Activated naive CD4-positive, alpha-beta T cell treated with anti-CD3 and anti-CD28 coated beads for 36 hours (primary cell): ENCODE measurements around the gene LHFPL4. TPM values are rescaled to one million over a fixed set of nuclear protein-coding genes. Genes with fewer than 3 reads are reported as not detected.

Experiments
- CTCF ChIA-PET: fragments of 350-600 bp; sonication (Branson Sonifier 250); formaldehyde crosslinking; loops from one replicate; lab custom pipeline; 2021; ENCODE audit warnings: antibody characterized with exemption; lab: Charles Lee
- DNase-seq: peaks from one replicate; pipeline ENCODE4 v3.0.0-alpha.2; 2020
- H3K27ac Mint-ChIP-seq: one replicate; pipeline ENCODE4 v1.8.0; 2021; ENCODE audit warnings: mild to moderate bottlenecking, mixed read lengths
- H3K27me3 Mint-ChIP-seq: one replicate; pipeline ENCODE4 v1.8.0; 2021; ENCODE audit warnings: low read depth, mixed read lengths
- H3K36me3 Mint-ChIP-seq: one replicate; pipeline ENCODE4 v1.8.0; 2021; ENCODE audit warnings: low read depth, mixed read lengths
- H3K4me1 Mint-ChIP-seq: one replicate; pipeline ENCODE4 v1.8.0; 2021; ENCODE audit warnings: low read depth, mixed read lengths
- H3K4me3 Mint-ChIP-seq: one replicate; pipeline ENCODE4 v1.8.0; 2021; ENCODE audit warnings: mild to moderate bottlenecking, moderate library complexity, mixed read lengths
- H3K9me3 Mint-ChIP-seq: one replicate; pipeline ENCODE4 v1.8.0; 2021; ENCODE audit warnings: mixed read lengths
- intact Hi-C: fragments of 100-400 bp; cut with micrococcal nuclease; formaldehyde crosslinking; loops from one replicate; pipeline ENCODE4 v1.15.1; 2023
- total RNA-seq, 2 experiments: library from RNA; stranded (reverse); gene quantifications; one replicate each; pipeline ENCODE4 v1.2.3, GENCODE V29; 2021

Gene LHFPL4
- total RNA-seq, 2 experiments from 2014 or later, result not detected

DNA sequence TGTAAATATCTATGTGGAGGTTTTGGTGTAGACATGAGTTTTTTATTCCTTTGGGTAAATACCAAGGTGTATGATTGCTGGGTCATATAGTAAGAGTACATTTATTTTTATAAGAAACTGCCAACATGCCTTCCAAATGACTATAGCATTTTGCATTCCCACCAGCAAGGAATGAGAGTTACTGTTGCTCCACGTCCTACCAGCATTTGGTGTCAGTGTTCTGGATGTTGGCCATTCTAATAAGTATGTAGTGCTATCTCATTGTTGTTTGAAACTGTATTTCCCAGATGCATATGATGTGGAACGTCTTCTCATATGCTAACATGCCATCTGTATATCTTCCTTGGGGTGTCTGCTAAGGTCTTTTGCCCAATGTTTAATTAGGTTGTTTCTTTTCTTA is 38.7 kb downstream of the LHFPL4 start:
- Mint-ChIP-seq H3K4me3 (no peak overlapping the region), H3K27me3 (peaks cover 4% of the 10 kb centered on the region), H3K9me3 (no peaks in the 10 kb centered on the region), H3K4me1 (no peaks in the 10 kb centered on the region), H3K27ac (no peak overlapping the region), H3K36me3 (no peaks in the 10 kb centered on the region)
- DNase-seq, result no peak
- CTCF ChIA-PET, result interaction anchor here (0.6 kb wide), 2 partner anchors 10 to 15 kb away, joined by 3 to 4 read pairs; no protein-coding TSS in a partner anchor
- intact Hi-C loops, result no loop called here

DNA sequence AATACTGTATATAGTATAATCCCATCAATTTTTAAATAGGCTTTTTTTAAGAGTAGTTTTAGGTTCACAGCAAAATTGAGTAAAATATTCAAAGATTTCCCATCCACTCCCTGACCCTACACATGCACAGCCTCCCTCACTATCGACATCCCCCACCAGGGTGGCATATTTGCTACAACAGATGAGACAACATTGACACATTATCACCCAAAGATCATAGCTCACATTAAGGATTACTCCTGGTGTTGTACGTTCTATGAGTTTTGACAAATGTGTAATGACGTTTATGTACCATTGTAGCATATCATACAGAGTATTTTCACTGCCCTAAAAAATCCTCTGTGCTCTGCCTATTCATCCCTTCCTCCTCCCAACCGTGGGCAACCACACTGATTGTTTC is 39.3 kb downstream of the LHFPL4 start:
- CTCF ChIA-PET, result interaction anchor here (0.6 kb wide), 1 partner anchor 9 kb away, joined by 4 read pairs; no protein-coding TSS in a partner anchor
- no peak for DNase-seq
- Mint-ChIP-seq H3K9me3 (no peaks in the 10 kb centered on the region), H3K36me3 (no peaks in the 10 kb centered on the region), H3K27ac (no peak overlapping the region), H3K4me3 (no peak overlapping the region), H3K4me1 (no peaks in the 10 kb centered on the region), H3K27me3 (peaks cover 5% of the 10 kb centered on the region)
- intact Hi-C loops, result no loop called here

DNA sequence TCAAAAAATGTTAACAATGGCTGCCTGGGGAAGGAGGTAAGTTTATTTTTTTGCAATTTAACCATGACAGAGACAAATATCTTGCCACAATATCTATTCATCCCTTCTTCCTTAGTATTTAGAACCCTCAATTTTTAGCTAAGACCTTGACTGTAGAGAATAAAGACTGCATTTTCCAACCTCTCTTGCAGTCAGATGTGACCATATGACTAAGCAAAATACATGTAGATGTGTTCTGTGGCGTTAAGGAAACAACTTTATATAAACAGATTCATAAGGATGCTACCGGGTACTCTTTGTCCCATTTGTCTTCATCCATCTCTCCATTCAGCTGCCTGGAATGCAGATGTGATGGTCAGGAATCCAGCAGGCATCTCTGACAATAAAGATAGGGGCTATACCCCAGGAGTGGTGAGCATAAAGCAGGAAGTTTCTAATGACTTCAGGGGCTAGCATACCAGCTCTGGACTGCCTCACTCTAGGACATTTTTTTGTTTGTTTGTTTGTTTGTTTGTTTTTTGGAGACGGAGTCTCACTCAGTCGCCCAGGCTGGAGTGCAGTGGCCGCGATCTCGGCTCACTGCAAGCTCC is 41.1 kb downstream of the LHFPL4 start:
- Mint-ChIP-seq H3K27ac (no peak overlapping the region), H3K27me3 (peaks cover 12% of the 10 kb centered on the region), H3K4me1 (no peaks in the 10 kb centered on the region), H3K9me3 (no peaks in the 10 kb centered on the region), H3K36me3 (no peaks in the 10 kb centered on the region), H3K4me3 (no peak overlapping the region)
- CTCF ChIA-PET, result interaction anchor here (1.3 kb wide), 1 partner anchor 9 kb away, joined by 4 read pairs; no protein-coding TSS in a partner anchor
- DNase-seq, result no peak
- intact Hi-C loops, result no loop called here

DNA sequence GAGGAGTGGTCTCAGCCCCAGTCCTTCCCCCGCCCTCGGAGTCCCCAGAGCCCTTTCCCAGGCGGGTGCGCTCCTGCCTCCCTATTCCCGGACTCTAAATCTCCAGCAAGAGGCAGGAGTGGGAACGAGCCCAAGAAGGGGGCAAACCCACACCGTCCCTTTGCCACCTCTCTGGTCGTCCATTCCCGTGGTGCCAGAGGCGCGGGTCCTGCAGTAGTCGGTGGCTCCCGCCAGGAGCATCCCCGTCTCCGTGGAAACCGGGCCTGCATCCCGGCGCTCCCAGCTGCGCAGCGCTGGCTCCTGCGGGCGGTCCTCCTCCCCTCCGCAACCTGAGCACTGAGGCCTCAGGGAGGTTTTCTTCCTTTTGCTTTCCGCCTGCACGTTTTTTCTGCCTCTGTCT is 44.8 kb downstream of the LHFPL4 start:
- Mint-ChIP-seq H3K36me3 (no peaks in the 10 kb centered on the region), H3K9me3 (no peaks in the 10 kb centered on the region), H3K27me3 (peaks cover 12% of the 10 kb centered on the region), H3K27ac (no peak overlapping the region), H3K4me1 (no peaks in the 10 kb centered on the region), H3K4me3 (no peak overlapping the region)
- CTCF ChIA-PET, result no interaction called here
- DNase-seq, result no peak
- intact Hi-C loops, result loop anchor here (10.0 kb wide), 1 partner anchor 296 kb away; no protein-coding TSS in a partner anchor

DNA sequence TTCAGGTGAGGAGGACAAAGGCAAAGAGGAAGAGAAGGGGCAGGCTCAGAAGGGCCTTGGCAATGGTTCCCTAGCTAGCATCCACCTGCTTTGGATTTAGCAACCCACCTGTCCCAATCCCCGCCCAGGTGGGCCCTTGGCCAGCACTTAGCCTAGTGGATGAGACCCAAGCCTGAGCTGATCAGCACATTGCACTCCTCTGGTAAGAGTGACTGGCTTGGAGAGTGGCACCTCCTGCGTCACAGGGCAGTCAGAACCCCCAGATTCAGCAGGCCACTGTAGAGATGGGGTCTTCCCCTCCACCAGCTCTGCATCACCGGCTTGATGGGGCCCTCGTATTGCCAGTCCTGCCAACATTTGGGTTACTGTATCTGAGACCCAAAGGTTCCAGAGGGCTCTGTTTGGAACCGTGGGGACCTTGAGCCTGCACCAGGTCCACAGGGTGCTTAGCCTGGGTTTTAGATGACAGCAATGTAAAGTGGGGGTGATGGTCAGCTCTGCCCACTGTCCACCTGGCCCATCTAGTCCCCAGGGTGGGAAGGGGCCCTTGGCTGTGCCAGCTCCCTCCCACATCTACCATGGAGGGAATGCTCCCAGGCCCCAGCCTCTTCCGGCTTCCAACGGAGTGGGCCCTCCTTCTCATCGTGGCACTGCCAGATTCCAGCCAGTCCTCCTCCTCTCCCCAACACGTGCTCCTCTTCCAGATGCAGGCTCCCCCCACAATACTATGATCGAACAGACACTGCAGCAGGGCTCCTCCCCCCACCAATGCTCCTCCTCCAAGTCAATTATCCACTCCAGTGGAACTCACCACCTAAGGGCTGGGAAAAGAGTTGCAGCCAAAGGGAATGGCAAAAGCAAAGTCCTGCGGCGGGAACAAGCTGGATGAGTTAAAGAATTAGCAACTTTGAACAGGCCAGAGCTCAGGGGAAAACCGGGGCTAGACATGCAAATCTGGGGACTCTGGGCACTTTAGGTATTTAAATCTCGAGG is 45.7 kb downstream of the LHFPL4 start:
- H3K27ac Mint-ChIP-seq, result no peak overlapping the region
- DNase-seq, result no peak
- no peaks in the 10 kb centered on the region for H3K36me3 Mint-ChIP-seq
- no peak overlapping the region for H3K4me3 Mint-ChIP-seq
- intact Hi-C loops, result loop anchor here (10.0 kb wide), 1 partner anchor 297 kb away; no protein-coding TSS in a partner anchor
- CTCF ChIA-PET, result no interaction called here
- no peaks in the 10 kb centered on the region for H3K4me1 Mint-ChIP-seq
- H3K9me3 Mint-ChIP-seq, result no peaks in the 10 kb centered on the region
- peaks cover 16% of the 10 kb centered on the region for H3K27me3 Mint-ChIP-seq

DNA sequence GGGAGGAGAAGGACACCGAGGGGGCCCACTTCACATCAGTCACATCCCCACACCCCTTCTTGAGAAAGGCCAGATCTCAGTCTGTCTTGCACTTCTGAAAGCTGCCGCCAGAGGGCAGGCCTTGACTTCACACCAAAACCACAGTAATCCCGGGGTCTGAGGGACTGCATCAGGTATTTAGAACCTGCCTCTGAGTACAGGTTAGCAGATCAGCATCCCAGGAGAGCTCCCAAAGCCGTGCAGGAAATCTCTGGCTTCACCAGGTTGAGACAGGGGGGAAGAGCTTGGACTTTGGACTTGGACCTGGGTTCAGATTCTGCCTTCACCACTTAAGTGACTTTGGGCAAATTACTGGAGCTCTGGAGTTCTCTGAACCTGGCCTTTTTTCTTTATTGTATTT is 50.3 kb downstream of the LHFPL4 start:
- intact Hi-C loops, result loop anchor here (1.0 to 10.0 kb wide), 5 partner anchors 144 to 428 kb away; partner anchors contain the start of gene MTMR14
- H3K4me1 Mint-ChIP-seq, result peaks cover 6% of the 10 kb centered on the region
- DNase-seq, result peak; percentile 83
- peaks cover 24% of the 10 kb centered on the region for H3K27me3 Mint-ChIP-seq
- no peaks in the 10 kb centered on the region for H3K36me3 Mint-ChIP-seq
- CTCF ChIA-PET, result interaction anchor here (0.8 to 2.7 kb wide), 26 partner anchors 9 to 455 kb away, joined by 3 to 13 read pairs (median 4); partner anchors contain the start of genes MTMR14 and THUMPD3
- no peak overlapping the region for H3K27ac Mint-ChIP-seq
- no peak overlapping the region for H3K4me3 Mint-ChIP-seq
- no peaks in the 10 kb centered on the region for H3K9me3 Mint-ChIP-seq

DNA sequence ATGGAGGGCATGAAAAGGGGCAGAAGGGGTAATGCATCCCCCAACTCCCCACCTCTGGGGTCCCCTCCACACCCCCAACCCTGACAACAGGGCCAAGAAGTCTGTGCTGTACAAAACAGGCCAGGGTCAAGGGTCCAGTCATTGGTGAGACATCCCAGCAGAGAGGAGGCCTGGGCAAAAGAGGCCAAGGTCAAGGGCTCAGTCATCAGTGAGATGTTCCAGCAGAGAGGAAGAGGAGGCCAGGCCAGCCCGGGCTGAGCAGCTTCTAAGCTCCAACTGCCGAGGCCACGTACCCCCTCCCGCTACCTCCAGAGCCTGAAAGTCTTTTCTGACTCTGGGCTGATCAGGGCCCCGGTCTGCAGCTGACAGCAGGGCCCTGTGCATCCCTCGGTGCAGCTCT is 52.4 kb downstream of the LHFPL4 start:
- intact Hi-C loops, result loop anchor here (5.0 to 10.0 kb wide), 2 partner anchors 146 to 304 kb away; partner anchors contain the start of gene MTMR14
- H3K9me3 Mint-ChIP-seq, result no peaks in the 10 kb centered on the region
- DNase-seq, result no peak
- CTCF ChIA-PET, result interaction anchor here (0.7 to 2.1 kb wide), 8 partner anchors 118 to 1013 kb away, joined by 3 to 10 read pairs (median 4); no protein-coding TSS in a partner anchor
- H3K27ac Mint-ChIP-seq, result no peak overlapping the region
- no peak overlapping the region for H3K4me3 Mint-ChIP-seq
- no peaks in the 10 kb centered on the region for H3K36me3 Mint-ChIP-seq
- H3K4me1 Mint-ChIP-seq, result peaks cover 6% of the 10 kb centered on the region
- H3K27me3 Mint-ChIP-seq, result peaks cover 23% of the 10 kb centered on the region

DNA sequence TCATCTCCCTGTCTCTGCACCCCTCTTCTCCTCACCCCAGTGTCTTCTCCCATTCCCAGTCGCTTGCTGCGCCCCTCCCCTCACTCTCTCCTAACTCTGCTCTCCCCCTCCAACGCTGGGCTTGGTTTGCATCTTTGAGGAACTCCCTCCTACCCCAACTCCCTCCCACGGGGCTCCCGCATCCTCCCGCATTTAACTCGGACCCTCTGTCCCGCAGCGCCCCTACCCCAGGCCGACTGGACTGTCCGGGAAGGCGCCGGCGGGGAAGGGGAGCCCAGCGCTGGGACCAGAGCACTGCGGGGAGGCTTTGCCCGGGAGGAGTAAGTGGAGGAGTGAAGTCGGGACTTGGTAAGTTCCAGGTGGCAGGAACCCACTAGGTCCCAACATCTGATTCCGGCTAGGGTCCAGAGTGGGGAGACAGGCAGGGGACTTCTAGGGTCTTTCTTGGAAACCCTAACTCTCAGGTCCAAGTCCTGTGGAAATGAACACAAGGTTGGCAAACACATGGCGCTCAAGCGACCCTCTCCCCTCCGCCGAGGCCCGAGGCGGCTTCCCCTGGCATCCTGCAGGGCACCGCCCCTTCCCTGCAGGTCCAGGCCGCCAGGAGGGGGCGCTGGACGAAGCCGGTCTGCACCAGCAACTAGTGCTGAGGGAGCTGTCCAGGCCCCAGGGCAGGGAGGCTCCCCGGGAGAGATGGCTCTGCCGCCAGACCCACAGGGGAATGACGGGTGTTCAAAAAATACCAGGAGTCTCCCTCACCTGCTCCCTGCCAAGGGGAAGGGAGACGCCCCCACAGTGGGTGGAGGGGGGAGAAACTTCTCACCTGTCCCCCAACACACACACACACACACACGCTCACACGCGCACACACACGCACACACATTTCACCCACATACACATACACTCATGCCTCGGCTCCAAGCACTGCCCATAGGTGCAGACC is 53.2 kb downstream of the LHFPL4 start:
- Mint-ChIP-seq H3K4me3 (no peak overlapping the region), H3K36me3 (no peaks in the 10 kb centered on the region), H3K27ac (no peak overlapping the region), H3K9me3 (no peaks in the 10 kb centered on the region), H3K4me1 (peaks cover 6% of the 10 kb centered on the region), H3K27me3 (peaks cover 23% of the 10 kb centered on the region)
- CTCF ChIA-PET, result interaction anchor here (0.8 to 2.1 kb wide), 6 partner anchors 146 to 348 kb away, joined by 3 to 10 read pairs (median 4); no protein-coding TSS in a partner anchor
- intact Hi-C loops, result loop anchor here (5.0 to 10.0 kb wide), 2 partner anchors 147 to 304 kb away; partner anchors contain the start of gene MTMR14
- peak; percentile 79 for DNase-seq

DNA sequence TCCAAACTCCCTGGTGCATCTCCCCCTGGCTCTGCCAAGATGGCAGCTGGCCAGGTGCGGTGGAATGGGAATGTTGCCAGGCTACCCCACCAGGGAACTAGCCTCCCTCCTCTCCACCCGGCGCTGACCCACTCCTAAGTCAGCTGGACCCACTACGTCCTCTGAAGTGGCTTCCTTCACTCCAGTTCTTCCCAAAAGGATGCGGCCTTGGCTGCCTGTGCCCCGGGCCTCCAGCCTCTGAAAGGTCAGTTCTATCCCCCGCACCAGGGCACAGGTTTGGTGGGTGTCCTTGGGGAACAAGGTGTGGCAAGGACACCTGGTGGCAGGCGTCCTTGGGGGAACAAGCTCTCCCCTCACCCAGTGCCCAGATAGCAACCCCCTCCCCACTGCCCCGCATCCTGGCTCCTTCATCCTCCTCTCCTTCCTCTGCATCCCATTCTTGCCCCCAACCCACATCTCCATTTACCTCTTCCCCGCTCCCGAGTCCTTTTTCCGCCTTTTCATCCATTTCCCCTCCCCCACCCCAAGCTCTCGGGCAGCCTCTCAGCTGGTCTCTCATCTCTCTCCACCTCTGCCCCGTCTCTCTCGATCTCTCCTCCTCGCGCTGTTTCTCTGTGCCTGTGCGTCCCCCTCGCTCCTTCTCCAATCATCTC is 54.0 kb downstream of the LHFPL4 start:
- peaks cover 23% of the 10 kb centered on the region for H3K27me3 Mint-ChIP-seq
- H3K36me3 Mint-ChIP-seq, result no peaks in the 10 kb centered on the region
- no peaks in the 10 kb centered on the region for H3K9me3 Mint-ChIP-seq
- intact Hi-C loops, result loop anchor here (5.0 to 10.0 kb wide), 2 partner anchors 148 to 305 kb away; partner anchors contain the start of gene MTMR14
- H3K4me3 Mint-ChIP-seq, result no peak overlapping the region
- no peak for DNase-seq
- CTCF ChIA-PET, result no interaction called here
- peaks cover 6% of the 10 kb centered on the region for H3K4me1 Mint-ChIP-seq
- no peak overlapping the region for H3K27ac Mint-ChIP-seq

DNA sequence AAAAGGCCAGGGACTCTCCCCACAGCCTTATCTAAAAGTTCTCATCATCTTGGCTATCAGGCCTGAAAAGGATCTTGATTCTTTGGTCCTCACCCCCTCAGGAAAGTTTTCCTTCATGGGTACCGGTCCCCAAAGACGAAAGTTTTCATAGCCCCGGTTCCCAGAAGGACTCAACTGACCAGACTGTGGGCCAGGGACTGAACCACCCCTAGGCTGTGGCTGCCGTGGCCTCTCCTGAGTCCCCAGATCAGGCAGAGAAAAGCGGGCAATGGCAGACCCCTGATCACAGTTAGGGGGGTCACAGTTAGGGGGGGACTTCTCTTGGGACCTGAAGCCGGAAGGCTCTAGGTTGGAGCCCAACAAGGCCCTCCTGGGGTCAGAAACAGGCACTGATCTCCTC is 54.8 kb downstream of the LHFPL4 start:
- Mint-ChIP-seq H3K27me3 (peaks cover 23% of the 10 kb centered on the region), H3K4me3 (no peak overlapping the region), H3K9me3 (no peaks in the 10 kb centered on the region), H3K27ac (no peak overlapping the region), H3K36me3 (no peaks in the 10 kb centered on the region), H3K4me1 (peaks cover 6% of the 10 kb centered on the region)
- DNase-seq, result no peak
- intact Hi-C loops, result no loop called here
- CTCF ChIA-PET, result no interaction called here
